Naive thymus-derived CD8-positive, alpha-beta T cell (primary cell): ENCODE results near the gene TMTC2. TPM values are rescaled to one million over a fixed set of nuclear protein-coding genes. Genes with fewer than 3 reads are reported as not detected.

Experiments
- ATAC-seq, 2 donors: fragments of 150-1000 bp; cut with Tn5 transposase in 1 of 2; sonication (Bioruptor Pico), chemical (Tn5 transposase) in 1 of 2; 1 replicate in 1 of 2; 2 replicates in 1 of 2; pipeline ENCODE4 v1.10.0; 2021; ENCODE audit warnings: mild to moderate bottlenecking in 2 of 2, moderate library complexity in 2 of 2
- POLR2A ChIA-PET: fragments of 350-600 bp; sonication (Branson Sonifier 250); formaldehyde crosslinking; loops from one replicate; lab custom pipeline; 2021; ENCODE audit warnings: antibody characterized with exemption; lab: Charles Lee
- DNase-seq, 10 donors: peaks; one replicate each; pipeline versions ENCODE4 v3.0.0 to v3.0.0-alpha.2; 2020 to 2022
- H3K27ac Mint-ChIP-seq, 10 donors: one replicate each; pipeline ENCODE4 v1.8.0; 2020 to 2022; ENCODE audit warnings: mild to moderate bottlenecking in 10 of 10, mixed read lengths in 10 of 10, moderate library complexity in 4 of 10, inconsistent platforms in 1 of 10
- H3K27me3 Mint-ChIP-seq, 5 donors: one replicate each; pipeline ENCODE4 v1.8.0; 2021 to 2022; ENCODE audit warnings: mixed read lengths in 5 of 5
- H3K36me3 Mint-ChIP-seq, 3 donors: one replicate each; pipeline ENCODE4 v1.8.0; 2020 to 2022; ENCODE audit warnings: mixed read lengths in 3 of 3, mild to moderate bottlenecking in 2 of 3, inconsistent platforms in 1 of 3
- H3K4me1 Mint-ChIP-seq, 4 donors: one replicate each; pipeline ENCODE4 v1.8.0; 2021 to 2022; ENCODE audit warnings: mixed read lengths in 4 of 4
- H3K4me3 Mint-ChIP-seq, 10 donors: one replicate each; pipeline ENCODE4 v1.8.0; 2020 to 2022; ENCODE audit warnings: mild to moderate bottlenecking in 10 of 10, mixed read lengths in 10 of 10, moderate library complexity in 6 of 10, inconsistent platforms in 1 of 10
- H3K9me3 Mint-ChIP-seq, 9 donors: one replicate each; pipeline ENCODE4 v1.8.0; 2020 to 2022; ENCODE audit warnings: mixed read lengths in 9 of 9, mild to moderate bottlenecking in 3 of 9, inconsistent platforms in 1 of 9, moderate library complexity in 1 of 9
- polyA plus RNA-seq, 3 donors: library from polyadenylated mRNA; unstranded; fragments of 300-500 nt; fragmentation: Illumina TruSeq; gene quantifications; one replicate each; pipeline ENCODE4 v1.2.3, GENCODE V29; 2021
- total RNA-seq, 8 experiments: library from RNA in 2 of 8; stranded (reverse) in 2 of 8; gene quantifications; one replicate each; pipeline ENCODE4 v1.2.3 and lab custom pipeline; 2021 to 2026

TMTC2 gene
- total and polyA plus RNA-seq, 5 experiments from 2014 or later = 0.14 to 4.0 (median 1.9) TPM; not detected in 1

DNA sequence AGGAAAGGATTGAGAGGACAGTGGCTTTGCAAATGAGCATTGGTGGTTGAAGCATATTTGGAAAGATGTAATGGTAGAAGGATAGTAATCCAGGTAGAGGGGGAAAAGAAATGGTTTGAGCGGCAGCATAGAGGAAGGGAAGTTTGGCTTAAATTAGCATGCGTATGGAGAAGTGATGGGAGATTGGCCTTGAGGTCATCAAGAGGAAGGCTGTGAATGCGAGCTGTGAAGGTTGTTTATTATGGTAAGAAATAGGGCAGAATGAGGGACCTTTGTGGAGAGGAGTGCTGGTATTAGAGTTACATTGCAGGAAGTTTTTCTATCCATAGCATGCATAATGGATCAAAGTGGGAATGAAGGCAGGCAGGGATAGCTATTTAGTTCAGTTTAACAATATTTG lies 162.1 kb downstream of the TMTC2 start:
- Mint-ChIP-seq H3K27ac (no peak overlapping the region), H3K27me3 (no peaks in the 10 kb centered on the region), H3K4me3 (no peak overlapping the region), H3K9me3 (peaks cover 0 to 7% (median 0%) of the 10 kb centered on the region in 9 donors), H3K36me3 (peaks cover 0 to 6% (median 2%) of the 10 kb centered on the region in 3 donors), H3K4me1 (no peaks in the 10 kb centered on the region)
- DNase-seq (no peak), ATAC-seq (no peak)
- POLR2A ChIA-PET = no interaction called here

DNA sequence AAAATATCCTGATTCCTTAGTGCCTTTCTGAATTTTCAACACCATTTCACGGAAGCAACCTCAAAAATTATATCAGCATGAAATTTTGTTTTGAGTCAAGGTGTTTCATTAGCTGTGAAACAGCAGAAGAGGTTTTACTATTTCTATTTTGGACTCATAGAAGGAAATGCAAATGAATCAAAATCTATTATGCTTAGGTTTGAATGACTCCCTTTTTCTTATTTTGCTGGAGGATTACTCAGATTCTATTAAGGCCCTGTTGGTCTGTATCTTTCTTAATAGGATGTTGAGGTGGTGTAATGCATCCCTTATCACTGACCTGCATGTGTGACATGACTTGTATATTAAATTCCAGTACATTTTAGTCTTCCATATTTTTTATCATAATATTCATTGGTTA lies 165.8 kb downstream of the TMTC2 start:
- Mint-ChIP-seq H3K27me3 (no peaks in the 10 kb centered on the region), H3K4me3 (no peak overlapping the region), H3K4me1 (peaks cover 0 to 5% (median 0%) of the 10 kb centered on the region in 4 donors), H3K36me3 (peaks cover 0 to 2% (median 0%) of the 10 kb centered on the region in 3 donors), H3K27ac (no peak overlapping the region), H3K9me3 (peaks cover 0 to 4% (median 0%) of the 10 kb centered on the region in 9 donors)
- DNase-seq (no peak), ATAC-seq (no peak)
- POLR2A ChIA-PET = no interaction called here

DNA sequence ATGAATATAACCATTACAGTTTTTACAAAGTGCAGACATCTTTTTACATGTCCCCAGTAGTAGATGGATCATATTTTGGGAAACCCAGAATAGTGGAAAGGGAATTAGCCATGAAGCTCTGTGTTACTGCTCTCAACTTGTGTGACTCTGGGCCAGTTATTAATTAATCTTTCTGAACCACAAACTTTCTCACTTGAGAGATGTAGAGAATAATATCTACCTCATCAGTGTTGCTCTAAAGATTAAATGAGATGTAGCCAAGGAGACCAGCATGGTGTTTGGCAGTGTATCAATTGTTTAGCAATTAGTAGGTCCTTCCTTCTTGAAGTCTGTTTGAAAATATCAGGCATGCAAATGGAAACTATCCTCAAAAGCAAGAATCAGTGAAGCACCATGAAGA lies 169.2 kb downstream of the TMTC2 start:
- DNase-seq = no peak
- Mint-ChIP-seq H3K4me3 (no peak overlapping the region), H3K9me3 (peaks cover 0 to 6% (median 0%) of the 10 kb centered on the region in 9 donors), H3K27ac (no peak overlapping the region), H3K27me3 (no peaks in the 10 kb centered on the region), H3K4me1 (peaks cover 0 to 7% (median 0%) of the 10 kb centered on the region in 4 donors), H3K36me3 (peaks cover 0 to 9% (median 4%) of the 10 kb centered on the region in 3 donors)
- no peak for ATAC-seq
- POLR2A ChIA-PET = no interaction called here

DNA sequence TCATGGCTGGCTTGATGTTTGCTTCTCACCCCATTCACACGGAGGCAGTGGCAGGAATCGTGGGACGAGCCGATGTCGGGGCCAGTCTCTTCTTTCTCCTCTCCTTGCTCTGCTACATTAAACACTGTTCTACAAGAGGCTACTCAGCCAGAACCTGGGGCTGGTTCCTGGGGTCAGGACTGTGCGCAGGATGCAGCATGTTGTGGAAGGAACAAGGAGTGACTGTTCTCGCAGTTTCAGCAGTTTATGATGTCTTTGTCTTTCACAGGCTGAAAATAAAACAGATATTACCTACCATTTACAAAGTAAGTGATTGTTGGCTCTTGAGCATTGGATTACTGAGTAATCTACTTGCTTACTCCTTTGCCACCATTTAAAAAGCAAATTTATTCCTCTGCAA lies 170.6 kb downstream of the TMTC2 start:
- Mint-ChIP-seq H3K4me1 (peaks cover 0 to 7% (median 0%) of the 10 kb centered on the region in 4 donors), H3K9me3 (peaks cover 0 to 6% (median 0%) of the 10 kb centered on the region in 9 donors)

DNA sequence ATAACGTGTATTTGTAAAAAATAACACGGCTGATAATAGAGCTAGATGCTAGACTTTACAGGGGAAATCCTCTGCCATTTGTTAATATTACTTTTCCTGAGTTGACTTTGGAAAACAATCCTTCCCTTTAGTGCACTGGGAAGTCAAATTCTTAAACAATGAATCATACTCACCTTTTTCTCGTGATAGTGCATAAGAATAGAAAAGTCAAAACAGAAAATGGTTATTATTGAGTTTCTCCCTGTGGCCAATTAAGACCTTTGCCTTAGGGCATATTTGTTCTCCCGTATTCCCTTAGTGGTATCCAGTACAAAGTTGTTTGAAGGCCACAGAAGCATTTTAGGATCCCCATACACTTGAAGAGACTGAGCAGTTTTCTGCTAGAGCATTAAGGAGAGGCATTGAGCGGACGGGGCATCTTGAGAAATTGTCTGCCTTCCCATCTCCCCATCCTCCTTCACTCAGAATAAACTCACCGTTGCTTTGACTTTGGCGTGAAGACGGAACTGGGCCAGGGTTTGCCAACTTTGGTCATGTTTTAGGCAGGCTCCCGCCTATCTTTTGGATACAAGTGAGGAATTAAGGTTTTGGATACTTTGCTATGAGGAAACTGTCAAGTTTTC lies 171.3 kb downstream of the TMTC2 start:
- Mint-ChIP-seq H3K27me3 (no peaks in the 10 kb centered on the region), H3K9me3 (peaks cover 0 to 6% (median 0%) of the 10 kb centered on the region in 9 donors)

More for the DNA sequence above, 170.6 kb downstream of the TMTC2 start:
- Mint-ChIP-seq H3K4me3 (no peak overlapping the region), H3K27me3 (no peaks in the 10 kb centered on the region), H3K27ac (no peak overlapping the region), H3K36me3 (peaks cover 0 to 10% (median 4%) of the 10 kb centered on the region in 3 donors)
- ATAC-seq (no peak), DNase-seq (no peak)
- POLR2A ChIA-PET = no interaction called here

DNA sequence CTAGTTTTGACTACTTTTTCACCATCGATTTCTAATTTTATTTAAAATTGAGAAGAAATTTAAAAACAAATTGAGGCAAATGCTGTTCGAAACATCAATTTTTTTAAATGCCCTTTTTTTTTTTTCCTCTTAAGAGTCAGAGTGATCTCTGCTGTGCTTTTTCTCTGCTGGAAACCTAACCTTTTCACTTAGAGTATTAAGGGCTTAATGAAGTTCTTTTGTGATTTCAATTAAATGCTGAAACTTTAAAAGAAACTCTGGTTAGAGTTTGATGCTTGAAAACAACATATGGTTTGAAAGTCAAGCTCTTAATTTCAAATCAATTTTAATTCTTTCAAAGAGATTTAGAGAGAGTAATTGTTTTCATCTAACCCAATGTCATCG lies 171.8 kb downstream of the TMTC2 start:
- Mint-ChIP-seq H3K27ac (peak overlapping the region in 1 of 10 donors; percentile 6), H3K4me3 (no peak overlapping the region), H3K27me3 (no peaks in the 10 kb centered on the region), H3K9me3 (peaks cover 0 to 6% (median 0%) of the 10 kb centered on the region in 9 donors), H3K4me1 (peaks cover 0 to 7% (median 0%) of the 10 kb centered on the region in 4 donors), H3K36me3 (peaks cover 0 to 14% (median 4%) of the 10 kb centered on the region in 3 donors)
- no peak for DNase-seq
- POLR2A ChIA-PET = no interaction called here
- no peak for ATAC-seq

More for the DNA sequence above, 171.3 kb downstream of the TMTC2 start:
- DNase-seq = no peak
- Mint-ChIP-seq H3K36me3 (peaks cover 0 to 11% (median 4%) of the 10 kb centered on the region in 3 donors), H3K4me1 (peaks cover 0 to 7% (median 0%) of the 10 kb centered on the region in 4 donors), H3K27ac (peak overlapping the region in 1 of 10 donors; percentile 6), H3K4me3 (no peak overlapping the region)
- no peak for ATAC-seq
- POLR2A ChIA-PET = no interaction called here

DNA sequence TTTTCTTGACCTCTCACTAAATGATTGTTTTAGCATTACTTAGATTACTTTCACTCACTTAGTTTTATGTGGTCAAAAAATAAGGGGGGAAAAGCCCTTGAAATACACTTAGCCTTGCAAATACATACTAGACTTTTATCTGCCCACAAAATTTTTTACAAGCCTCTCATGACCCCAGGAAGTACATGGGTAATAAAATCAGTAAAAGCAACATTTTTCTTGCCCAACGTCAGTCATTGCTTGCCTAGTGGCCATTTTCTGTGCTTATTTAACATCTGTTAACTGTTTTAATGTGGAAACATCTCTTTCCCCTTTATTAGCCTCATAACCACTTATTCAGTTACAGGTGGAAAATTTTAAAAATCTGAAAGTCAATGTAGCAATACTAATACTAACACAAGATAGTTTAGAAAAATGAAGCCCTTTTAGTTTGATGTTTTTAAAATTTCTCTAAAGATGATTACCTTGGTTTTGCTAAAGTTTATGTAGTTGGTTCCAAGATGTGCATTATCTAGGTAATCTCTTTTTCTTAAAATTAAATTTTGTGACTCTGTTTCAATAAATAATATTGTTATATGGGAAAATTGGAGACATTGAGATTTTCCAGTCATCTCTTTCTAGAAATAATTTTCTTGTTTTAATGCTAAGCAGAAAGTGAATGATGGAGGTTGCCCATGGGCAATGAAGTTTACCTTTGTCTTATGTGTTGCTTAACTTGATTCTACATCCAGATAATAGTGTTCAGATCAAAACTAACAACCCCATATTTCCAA lies 175.5 kb downstream of the TMTC2 start:
- DNase-seq (no peak), ATAC-seq (no peak)
- H3K4me1 Mint-ChIP-seq = peaks cover 0 to 2% (median 0%) of the 10 kb centered on the region in 4 donors
- no peak overlapping the region for H3K27ac Mint-ChIP-seq
- peaks cover 0 to 14% (median 10%) of the 10 kb centered on the region in 3 donors for H3K36me3 Mint-ChIP-seq
- H3K9me3 Mint-ChIP-seq = peaks cover 0 to 10% (median 0%) of the 10 kb centered on the region in 9 donors
- no peaks in the 10 kb centered on the region for H3K27me3 Mint-ChIP-seq
- H3K4me3 Mint-ChIP-seq = no peak overlapping the region
- POLR2A ChIA-PET = no interaction called here

DNA sequence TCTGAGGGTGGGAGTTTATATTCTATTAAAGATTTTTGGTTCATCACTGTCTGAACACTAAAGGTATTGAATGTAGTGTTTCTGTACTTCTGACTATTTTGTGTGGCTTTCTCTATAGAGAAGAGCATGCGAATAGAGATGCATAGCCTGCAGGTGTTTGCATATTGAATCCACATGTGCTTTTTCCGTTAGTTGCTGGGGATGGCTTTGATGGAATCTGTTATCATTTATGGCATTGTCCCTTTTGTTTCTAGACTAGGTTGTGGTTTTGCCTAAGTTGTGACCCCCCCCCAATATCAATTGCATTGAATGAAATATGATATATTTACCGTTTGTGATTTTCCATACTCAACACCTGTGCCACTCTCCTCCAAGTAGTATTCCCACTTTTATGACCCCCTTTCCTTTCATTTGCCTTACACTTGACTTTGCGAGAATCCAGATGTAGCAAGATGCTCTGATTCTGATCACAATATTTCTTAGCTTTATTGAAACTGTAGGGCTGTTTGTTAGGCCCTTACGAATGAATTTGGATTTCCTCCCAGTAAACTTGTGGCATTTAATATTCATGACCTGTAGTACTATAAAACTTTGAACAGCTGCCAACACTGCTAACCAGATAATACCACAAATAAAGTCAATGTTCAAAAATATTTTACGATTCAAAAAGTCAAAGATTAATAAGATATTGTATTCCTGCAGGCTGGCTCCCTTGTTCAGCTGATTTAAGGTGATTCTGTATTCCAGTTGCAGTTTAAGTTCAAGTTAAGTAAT lies 176.4 kb downstream of the TMTC2 start:
- H3K36me3 Mint-ChIP-seq = peaks cover 0 to 12% (median 8%) of the 10 kb centered on the region in 3 donors
- ATAC-seq (no peak), DNase-seq (no peak)
- no peaks in the 10 kb centered on the region for H3K27me3 Mint-ChIP-seq
- H3K4me3 Mint-ChIP-seq = no peak overlapping the region
- H3K4me1 Mint-ChIP-seq = peaks cover 0 to 2% (median 0%) of the 10 kb centered on the region in 4 donors
- H3K9me3 Mint-ChIP-seq = peaks cover 0 to 10% (median 0%) of the 10 kb centered on the region in 9 donors
- POLR2A ChIA-PET = no interaction called here
- H3K27ac Mint-ChIP-seq = no peak overlapping the region

DNA sequence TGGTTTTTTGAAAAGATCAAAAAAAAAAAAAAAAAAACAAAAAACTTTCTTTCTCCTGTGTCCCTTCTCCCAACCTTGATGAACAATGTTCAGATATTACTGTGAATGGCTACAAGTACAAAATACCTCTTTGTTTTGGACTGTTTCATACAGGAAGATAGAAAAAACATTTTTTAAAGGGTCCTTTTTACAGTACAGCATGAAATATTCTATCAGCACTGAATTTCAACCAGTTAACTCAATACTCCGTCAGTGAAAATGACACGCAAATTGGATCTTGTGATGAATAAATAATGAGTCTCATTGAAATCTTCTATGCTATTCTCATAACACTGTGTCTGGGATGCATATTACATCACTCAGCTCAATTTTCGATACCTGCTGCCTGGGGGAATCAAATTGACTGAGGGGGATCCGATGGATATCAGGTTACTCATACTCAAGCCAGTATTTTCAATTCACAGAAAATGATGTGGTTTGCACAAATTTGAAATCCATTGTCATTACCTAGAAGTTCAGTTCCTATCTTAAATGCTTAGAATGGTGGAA lies 179.6 kb downstream of the TMTC2 start:
- peaks cover 0 to 6% (median 4%) of the 10 kb centered on the region in 3 donors for H3K36me3 Mint-ChIP-seq
- no peak overlapping the region for H3K4me3 Mint-ChIP-seq
- H3K9me3 Mint-ChIP-seq = peaks cover 0 to 6% (median 0%) of the 10 kb centered on the region in 9 donors
- DNase-seq (no peak), ATAC-seq (no peak)
- no peak overlapping the region for H3K27ac Mint-ChIP-seq
- peaks cover 0 to 4% (median 0%) of the 10 kb centered on the region in 4 donors for H3K4me1 Mint-ChIP-seq
- H3K27me3 Mint-ChIP-seq = no peaks in the 10 kb centered on the region
- POLR2A ChIA-PET = no interaction called here

DNA sequence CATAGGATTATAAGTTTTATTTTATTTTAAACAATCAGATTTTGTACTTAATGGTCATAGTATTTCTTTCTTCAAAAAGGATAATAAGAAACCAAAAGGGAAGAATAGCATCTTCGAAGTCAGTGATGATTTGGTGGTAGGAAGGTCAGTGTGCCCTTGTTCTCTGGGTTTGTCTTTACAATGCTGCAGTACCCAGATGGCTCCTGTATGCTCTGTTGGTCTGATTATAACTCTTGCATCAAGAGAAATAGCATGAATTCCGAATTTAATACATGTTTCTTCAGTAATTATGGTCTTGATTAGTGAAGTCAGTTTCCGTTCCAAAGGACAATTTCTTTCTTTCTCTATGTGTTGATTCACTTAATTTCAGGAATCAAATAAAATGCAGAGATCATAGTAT lies 180.2 kb downstream of the TMTC2 start:
- Mint-ChIP-seq H3K27me3 (no peaks in the 10 kb centered on the region), H3K36me3 (peaks cover 0 to 6% (median 4%) of the 10 kb centered on the region in 3 donors), H3K4me1 (peaks cover 0 to 4% (median 0%) of the 10 kb centered on the region in 4 donors), H3K27ac (no peak overlapping the region), H3K4me3 (no peak overlapping the region), H3K9me3 (peaks cover 0 to 6% (median 0%) of the 10 kb centered on the region in 9 donors)
- POLR2A ChIA-PET = no interaction called here
- no peak for ATAC-seq
- DNase-seq = no peak

DNA sequence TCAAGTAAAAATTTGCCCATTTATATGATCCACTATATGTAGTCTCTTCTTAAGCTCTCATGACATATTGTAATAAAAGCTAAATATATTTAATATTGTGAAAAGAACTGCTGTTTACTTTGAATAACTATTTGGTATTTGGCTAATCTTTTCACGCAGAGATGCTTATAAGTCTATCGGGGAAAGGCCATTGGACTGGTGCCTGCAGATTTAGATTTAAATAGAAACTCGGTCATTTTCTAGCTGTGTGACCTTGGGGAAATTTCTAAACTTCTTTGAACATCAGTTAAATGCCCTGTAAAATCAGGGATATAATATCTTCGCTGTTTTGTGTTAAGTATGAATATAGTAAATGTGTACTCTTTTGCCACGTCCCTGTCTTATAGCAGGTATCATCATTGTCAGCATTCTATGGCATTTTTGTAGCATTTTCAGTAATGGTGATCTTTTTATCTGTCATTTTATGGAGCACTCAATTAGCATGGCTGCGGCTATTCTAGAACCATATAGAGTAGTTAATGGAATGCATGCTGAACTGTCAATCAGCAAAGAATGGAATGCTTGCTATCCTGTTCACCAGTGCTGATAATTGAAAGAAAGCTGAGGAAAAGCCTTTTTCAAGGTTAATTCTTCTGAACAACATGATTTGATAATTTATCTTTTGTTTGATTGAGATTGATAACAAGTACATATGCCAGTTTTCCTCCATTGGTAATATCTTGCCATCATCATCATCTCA lies 181.2 kb downstream of the TMTC2 start:
- DNase-seq (no peak), ATAC-seq (no peak)
- H3K9me3 Mint-ChIP-seq = peaks cover 0 to 6% (median 0%) of the 10 kb centered on the region in 9 donors
- H3K27ac Mint-ChIP-seq = no peak overlapping the region
- H3K27me3 Mint-ChIP-seq = no peaks in the 10 kb centered on the region
- peaks cover 0 to 4% (median 0%) of the 10 kb centered on the region in 4 donors for H3K4me1 Mint-ChIP-seq
- H3K4me3 Mint-ChIP-seq = no peak overlapping the region
- POLR2A ChIA-PET = no interaction called here
- peaks cover 0 to 6% (median 4%) of the 10 kb centered on the region in 3 donors for H3K36me3 Mint-ChIP-seq
